Stimulated activated naive CD8-positive, alpha-beta T cell treated with anti-CD3 and anti-CD28 coated beads, Interleukin-15, Interleukin-2, amounts not matched to agents 100 U/mL and 50 U/mL, for 24 hours (primary cell): ENCODE results near the gene CCDC192.

ENCODE experiments used
- ATAC-seq: fragments of 150-1000 bp; cut with Tn5 transposase; one replicate; pipeline ENCODE4 v1.10.0; 2021
- DNase-seq: peaks from one replicate; pipeline ENCODE4 v3.0.0; 2021

Gene CCDC192

DNA sequence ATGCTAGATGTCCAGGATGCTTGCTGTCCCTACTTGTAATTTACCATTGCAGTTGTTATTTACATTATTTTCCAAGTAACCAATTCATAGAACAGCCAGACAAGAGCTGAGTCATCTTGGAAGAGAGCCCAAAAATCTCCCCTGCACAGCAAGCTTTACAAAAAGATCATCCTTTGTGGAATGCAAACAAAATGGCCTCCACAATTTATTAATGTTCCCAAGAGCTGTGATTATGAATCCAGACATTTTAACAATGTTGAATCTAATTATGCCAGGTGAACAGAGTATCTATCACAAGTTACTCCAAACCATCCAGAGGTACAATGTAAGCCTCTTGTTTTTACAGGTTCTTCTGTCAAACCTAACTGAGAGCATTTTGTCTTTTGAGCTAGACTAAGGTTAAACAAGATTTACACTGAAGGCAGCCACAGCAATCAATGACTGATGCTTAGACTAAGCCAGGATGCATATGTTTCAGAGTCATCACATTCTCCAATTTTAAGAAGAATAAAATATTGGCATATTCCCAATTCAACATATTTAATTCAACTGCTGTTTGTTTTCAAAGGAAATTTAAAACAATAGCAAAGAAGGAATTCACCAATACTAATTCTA lies 285.1 kb downstream of the CCDC192 start:
- ATAC-seq (no peak), DNase-seq (no peak)
